C4-2B (cell line): ENCODE measurements around the gene KLF17.

Source experiments
- ZFX ChIP-seq: fragments of 450-650 bp; IDR thresholded peaks from 2 replicates; pipeline ENCODE4 v1.6.1; 2017
- TF ChIP-seq, protein P1 (sequence below): fragments of 450-650 bp; conservative IDR thresholded peaks from 2 replicates; pipeline ENCODE4 v1.5.1; 2017; ENCODE audit warnings: mild to moderate bottlenecking

DNA sequence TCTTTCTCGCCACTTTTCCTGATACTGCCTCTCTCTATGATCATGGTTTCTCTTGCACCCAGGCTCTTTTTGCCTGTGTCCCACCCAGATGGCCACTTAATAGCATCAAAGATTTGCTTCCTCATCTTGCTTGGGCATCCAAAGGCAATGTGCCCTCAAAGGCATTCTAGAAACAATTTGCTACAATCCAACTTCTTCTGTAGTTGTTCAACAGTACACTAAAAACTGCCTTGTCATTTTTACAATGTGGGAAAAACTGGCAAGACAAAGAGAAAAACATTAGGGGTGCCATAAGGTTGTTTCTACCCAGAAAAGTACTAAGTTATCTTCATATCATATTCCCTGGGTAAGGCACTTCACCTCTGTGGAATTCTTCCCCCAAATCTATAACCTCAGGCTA is 39.3 kb downstream of the KLF17 start:
- TF ChIP-seq, protein P1, sequence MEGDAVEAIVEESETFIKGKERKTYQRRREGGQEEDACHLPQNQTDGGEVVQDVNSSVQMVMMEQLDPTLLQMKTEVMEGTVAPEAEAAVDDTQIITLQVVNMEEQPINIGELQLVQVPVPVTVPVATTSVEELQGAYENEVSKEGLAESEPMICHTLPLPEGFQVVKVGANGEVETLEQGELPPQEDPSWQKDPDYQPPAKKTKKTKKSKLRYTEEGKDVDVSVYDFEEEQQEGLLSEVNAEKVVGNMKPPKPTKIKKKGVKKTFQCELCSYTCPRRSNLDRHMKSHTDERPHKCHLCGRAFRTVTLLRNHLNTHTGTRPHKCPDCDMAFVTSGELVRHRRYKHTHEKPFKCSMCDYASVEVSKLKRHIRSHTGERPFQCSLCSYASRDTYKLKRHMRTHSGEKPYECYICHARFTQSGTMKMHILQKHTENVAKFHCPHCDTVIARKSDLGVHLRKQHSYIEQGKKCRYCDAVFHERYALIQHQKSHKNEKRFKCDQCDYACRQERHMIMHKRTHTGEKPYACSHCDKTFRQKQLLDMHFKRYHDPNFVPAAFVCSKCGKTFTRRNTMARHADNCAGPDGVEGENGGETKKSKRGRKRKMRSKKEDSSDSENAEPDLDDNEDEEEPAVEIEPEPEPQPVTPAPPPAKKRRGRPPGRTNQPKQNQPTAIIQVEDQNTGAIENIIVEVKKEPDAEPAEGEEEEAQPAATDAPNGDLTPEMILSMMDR = no peak
- TF ChIP-seq ZFX = no peak
